GM12874 (cell line): ENCODE results near the gene LMF2.

Source experiments
- TF ChIP-seq, protein P1 (sequence below): IDR thresholded peaks from 2 replicates; pipeline ENCODE4 v1.5.1; 2011; ENCODE audit warnings: low read depth, mild to moderate bottlenecking, control low read depth, low read length, moderate library complexity; ENCODE audit not compliant: insufficient read depth

LMF2 gene

DNA sequence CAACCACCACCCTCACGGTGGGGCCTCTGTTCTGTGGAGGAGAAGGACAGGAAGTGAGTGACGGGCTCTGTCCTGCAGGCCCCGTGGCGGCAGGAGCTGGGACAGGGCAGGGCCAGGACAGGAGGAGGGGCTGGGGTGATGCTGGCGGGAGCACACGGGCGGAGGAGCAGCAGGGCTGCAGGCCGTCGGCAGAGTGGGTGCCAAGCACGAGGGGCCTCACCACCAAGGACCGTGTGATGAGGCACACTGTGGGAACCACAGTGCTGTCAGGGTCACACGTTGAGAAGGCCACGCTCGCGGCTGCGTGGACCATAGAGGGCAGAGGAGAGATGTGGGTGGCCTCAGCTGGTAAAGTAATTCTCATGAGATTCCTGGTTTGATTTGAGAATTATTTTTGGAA lies 9.4 kb upstream of the LMF2 start:
- TF ChIP-seq, protein P1, sequence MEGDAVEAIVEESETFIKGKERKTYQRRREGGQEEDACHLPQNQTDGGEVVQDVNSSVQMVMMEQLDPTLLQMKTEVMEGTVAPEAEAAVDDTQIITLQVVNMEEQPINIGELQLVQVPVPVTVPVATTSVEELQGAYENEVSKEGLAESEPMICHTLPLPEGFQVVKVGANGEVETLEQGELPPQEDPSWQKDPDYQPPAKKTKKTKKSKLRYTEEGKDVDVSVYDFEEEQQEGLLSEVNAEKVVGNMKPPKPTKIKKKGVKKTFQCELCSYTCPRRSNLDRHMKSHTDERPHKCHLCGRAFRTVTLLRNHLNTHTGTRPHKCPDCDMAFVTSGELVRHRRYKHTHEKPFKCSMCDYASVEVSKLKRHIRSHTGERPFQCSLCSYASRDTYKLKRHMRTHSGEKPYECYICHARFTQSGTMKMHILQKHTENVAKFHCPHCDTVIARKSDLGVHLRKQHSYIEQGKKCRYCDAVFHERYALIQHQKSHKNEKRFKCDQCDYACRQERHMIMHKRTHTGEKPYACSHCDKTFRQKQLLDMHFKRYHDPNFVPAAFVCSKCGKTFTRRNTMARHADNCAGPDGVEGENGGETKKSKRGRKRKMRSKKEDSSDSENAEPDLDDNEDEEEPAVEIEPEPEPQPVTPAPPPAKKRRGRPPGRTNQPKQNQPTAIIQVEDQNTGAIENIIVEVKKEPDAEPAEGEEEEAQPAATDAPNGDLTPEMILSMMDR, result no peak

DNA sequence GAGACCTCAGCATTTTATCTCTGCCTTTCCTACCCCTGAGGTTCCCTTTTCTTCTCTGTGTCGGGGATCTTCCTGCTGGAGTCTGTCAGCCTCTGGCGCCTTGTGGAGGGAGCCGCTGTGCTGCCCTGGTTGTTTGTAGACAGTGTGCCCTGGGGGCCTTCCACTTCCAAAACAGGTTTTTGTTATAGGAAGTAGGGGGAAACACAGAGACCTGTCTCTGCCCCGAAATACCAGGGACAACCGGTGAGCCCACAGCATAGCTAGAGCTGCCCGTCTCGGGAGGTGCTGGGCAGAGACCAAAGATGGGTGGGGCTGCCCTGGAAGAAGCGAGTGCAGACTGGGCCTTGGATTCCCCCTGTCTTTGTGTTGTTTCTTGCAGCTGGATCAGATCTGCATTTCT lies 8.6 kb upstream of the LMF2 start:
- TF ChIP-seq, protein P1, result no peak

DNA sequence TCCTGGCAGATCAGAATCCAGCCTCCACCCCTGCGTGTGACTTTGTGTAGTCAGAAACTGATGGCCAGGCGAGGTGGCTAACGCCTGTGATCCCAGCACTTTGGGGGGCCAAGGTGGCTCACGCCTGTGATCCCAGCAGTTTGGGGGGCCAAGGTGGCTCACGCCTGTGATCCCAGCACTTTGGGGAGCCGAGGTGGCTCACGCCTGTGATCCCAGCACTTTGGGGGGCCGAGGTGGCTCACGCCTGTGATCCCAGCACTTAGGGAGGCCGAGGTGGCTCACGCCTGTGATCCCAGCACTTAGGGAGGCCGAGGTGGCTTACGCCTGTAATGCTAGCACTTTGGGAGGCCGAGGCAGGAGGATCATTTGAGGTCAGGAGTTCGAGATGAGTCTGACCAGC lies 5.7 kb upstream of the LMF2 start:
- TF ChIP-seq, protein P1, result no peak

DNA sequence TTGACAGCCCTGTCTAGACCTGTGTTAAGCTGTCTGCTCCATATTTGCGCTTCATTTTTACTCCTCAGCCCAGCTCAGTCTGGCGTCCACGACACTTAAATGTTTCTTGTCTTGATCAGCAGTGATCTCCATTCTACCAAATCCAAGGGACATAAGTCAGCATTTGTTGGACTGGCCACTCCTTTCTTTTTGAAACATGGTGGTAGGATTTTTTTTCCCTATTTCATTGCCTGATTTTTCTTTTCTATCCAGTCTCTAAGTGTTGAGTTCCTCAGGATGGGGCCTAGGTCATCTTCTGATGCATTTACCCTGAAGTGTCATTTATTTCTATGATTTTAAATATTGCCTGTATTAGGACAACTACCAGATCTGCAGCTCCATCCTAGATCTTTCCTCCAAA lies 1.4 kb upstream of the LMF2 start:
- TF ChIP-seq, protein P1, result no peak

DNA sequence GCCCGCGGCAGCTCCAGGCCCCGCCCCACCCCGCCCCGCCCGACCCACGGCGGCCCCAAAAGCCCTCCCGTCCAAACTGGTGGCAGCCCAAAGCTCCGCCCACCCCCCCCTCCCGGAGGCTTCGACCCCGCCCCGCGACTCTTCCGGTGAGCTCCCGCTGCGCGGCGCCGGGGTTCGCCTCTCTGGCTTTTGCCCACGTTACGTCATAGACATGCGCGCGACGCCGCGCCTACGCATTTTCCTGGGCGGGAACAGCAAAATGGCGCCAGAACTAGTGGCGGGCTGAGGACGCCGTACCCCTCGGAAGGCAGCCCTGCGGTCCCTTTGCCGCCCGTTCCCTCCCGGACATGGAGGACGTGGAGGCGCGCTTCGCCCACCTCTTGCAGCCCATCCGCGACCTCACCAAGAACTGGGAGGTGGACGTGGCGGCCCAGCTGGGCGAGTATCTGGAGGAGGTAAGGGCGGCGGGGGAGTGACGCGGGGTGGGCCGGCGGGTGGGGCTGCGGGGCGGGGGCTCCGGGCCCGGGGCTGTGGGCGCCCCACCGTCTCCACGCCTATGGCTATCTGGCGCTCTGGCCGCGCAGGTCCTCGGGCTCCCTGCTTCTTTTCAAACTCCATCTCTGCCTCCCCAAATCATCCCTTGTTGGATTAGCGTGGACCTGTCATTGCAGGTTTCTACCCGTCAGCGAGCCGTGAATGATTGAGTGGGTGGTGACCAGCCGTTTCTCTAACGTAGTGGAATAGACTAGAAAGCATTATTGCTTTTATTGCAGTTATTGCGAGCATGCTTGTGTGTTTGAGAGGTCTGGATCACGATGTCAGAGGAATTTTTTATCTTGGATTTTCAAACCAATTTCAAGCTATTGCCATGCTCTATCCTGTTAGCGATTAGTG lies 736 bp upstream of the LMF2 start, which contains the start of gene NCAPH2:
Gene NCAPH2 (plus strand): TSS at position 234 of the 894 bp plus-strand sequence. CDS start 114 bp downstream, at position 348.
- TF ChIP-seq, protein P1, result no peak

DNA sequence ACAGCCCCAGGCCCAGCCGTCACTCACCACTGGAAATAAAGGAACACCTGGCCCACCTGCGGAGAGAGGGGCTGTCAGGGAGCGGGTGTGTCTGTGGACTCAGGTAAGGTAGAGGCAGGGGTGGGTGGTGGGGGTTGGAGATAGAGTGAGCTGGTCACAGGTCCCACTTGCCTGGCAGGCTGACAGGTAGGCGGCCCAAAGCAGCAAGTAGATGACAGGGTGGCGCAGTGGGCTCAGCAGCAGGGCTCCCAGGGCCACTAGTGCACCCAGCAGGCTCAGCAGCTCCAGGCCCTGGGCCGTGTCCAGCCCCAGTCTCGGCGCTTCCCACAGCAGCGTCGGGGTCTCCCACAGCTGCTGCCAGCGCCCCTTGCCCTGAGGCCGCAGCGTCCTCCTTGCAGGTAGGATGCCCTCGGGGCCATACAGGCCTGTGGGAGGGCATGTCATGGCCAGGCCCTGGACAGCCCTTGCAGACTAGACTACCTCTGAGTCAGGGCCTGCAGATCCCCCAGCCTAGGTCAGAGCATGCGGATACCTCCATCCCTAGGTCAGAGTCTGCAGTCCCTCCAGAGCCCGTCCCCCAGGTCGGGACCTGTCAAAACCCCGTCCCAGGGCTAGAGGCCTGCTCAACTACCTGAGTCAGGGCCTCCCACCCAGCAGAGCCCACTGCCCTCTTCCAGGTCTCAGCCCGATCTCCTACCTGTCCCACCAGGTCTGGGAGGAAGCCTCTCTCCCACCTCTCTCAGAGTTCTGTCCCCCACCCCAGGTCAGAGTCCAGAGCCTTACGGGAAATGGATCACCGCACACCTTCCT lies 686 bp downstream of the LMF2 start:
- TF ChIP-seq, protein P1, result no peak
